Neural cell (in vitro differentiated cells): Measurements from ENCODE around the gene DBNDD1.

Experiments used
- EZH2 ChIP-seq: fragments of 200-600, 300-800 bp; shearing (Covaris generic), sonication (generic); IDR thresholded peaks from 2 replicates; pipeline ENCODE4 v1.6.1; 2014; ENCODE audit warnings: antibody characterized with exemption, low read length, borderline replicate concordance, mild to moderate bottlenecking; ENCODE audit not compliant: insufficient read depth, poor library complexity, severe bottlenecking
- POLR2AphosphoS5 ChIP-seq: IDR thresholded peaks from 2 replicates; pipeline ENCODE4 v1.6.1; 2012
- RAD21 ChIP-seq: fragments of 450-650 bp; conservative IDR thresholded peaks from 2 replicates; pipeline ENCODE4 v1.6.1; 2014; ENCODE audit warnings: antibody characterized with exemption, mild to moderate bottlenecking, moderate library complexity
- TF ChIP-seq, protein P1 (sequence below): fragments of 450-650 bp; IDR thresholded peaks from 2 replicates; pipeline ENCODE4 v1.5.1; 2014; ENCODE audit warnings: antibody characterized with exemption, mild to moderate bottlenecking, moderate library complexity; ENCODE audit not compliant: poor library complexity, severe bottlenecking

DNA sequence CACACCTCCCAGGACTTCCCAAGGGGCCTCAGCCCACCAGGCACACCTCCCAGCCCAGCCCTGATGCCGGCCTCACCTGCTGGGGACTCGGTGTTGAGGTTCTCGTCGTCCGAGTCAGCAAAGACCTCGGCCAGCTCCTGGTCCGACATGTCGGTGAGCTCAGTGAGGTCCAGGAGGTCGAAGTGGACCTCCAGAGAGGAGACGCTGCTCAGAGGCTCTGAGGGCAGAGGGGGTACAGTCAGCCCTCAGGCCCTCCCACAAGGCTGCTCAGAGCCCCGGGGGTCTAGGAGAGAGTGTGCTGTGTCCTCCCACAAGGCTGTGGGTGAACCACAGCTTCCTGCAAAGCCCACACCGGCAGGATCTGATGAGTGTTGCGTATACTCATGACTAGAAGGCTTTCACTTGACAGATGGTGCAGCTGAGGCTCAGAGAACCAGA lies 10.5 kb downstream of the DBNDD1 start:
- TF ChIP-seq, protein P1, sequence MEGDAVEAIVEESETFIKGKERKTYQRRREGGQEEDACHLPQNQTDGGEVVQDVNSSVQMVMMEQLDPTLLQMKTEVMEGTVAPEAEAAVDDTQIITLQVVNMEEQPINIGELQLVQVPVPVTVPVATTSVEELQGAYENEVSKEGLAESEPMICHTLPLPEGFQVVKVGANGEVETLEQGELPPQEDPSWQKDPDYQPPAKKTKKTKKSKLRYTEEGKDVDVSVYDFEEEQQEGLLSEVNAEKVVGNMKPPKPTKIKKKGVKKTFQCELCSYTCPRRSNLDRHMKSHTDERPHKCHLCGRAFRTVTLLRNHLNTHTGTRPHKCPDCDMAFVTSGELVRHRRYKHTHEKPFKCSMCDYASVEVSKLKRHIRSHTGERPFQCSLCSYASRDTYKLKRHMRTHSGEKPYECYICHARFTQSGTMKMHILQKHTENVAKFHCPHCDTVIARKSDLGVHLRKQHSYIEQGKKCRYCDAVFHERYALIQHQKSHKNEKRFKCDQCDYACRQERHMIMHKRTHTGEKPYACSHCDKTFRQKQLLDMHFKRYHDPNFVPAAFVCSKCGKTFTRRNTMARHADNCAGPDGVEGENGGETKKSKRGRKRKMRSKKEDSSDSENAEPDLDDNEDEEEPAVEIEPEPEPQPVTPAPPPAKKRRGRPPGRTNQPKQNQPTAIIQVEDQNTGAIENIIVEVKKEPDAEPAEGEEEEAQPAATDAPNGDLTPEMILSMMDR, result no peak
- TF ChIP-seq EZH2 (no peak), RAD21 (no peak), POLR2AphosphoS5 (no peak)
